Activated CD4-positive, alpha-beta T cell treated with anti-CD3 and anti-CD28 coated beads, Interleukin-2, amount 50 U/mL, for 24 hours (primary cell): ENCODE measurements around the gene EEF1A2.
A peak's percentile ranks its signal among the peaks of the same experiment; 100 is the strongest.

ENCODE experiments used
- DNase-seq, 2 donors: peaks; one replicate each; pipeline ENCODE4 v3.0.0-alpha.2; 2020; ENCODE audit warnings: low read depth in 1 of 2, low spot score in 1 of 2

The EEF1A2 gene

DNA sequence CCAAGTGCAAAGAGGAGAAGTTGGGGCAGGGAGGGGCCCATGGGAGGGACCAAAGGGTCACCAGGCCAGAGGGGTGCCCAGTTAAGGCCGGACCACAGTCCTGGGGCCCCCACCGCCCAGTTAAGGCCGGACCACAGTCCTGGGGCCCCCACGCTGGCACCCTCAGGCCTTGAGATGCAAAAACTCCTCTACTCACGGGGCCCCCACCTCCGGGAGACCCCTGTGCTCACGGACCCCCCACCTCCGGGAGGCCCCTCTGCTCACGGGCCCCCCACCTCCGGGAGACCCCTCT lies 43.4 kb downstream of the EEF1A2 start:
- no peak for DNase-seq

DNA sequence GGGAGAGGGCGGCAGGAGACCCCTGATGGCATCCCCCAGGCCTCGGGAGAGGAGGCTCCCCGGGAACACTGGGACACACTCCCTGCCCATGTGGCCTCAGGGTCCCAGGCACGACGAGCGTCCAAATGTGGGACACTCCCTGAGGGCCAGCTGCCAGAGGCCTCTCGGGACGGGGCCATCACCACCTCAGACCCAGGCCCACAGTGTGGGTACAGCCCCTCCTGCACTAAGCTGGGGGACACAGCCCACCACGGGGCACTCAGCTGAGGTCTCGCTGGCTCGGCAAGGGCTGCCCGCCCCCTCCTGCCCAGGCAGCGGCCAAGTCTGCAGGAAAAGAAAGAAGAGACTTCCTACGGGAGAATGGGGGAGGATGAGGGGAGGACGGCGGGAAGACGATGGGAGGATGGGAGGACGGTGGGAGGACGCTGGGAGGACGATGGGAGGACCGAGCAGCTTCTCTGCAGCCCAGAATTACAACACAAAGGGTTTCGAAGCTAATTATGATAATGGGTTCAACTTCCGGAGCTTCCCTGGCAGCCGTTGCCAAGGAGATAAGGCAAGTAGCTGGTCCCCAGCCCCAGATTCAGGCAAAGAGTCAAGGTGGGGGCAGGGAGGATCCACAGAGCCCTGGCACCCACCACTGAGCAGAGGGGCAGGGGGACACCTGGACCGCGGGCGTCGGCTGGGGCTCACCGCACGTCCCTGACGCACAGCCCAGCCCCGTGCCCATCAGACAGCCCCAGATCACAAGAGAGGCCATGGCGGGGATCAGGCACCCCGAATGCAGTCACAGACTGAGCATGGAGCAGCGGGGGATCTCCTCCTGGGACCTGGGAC lies 43.9 kb downstream of the EEF1A2 start:
- DNase-seq: no peak

DNA sequence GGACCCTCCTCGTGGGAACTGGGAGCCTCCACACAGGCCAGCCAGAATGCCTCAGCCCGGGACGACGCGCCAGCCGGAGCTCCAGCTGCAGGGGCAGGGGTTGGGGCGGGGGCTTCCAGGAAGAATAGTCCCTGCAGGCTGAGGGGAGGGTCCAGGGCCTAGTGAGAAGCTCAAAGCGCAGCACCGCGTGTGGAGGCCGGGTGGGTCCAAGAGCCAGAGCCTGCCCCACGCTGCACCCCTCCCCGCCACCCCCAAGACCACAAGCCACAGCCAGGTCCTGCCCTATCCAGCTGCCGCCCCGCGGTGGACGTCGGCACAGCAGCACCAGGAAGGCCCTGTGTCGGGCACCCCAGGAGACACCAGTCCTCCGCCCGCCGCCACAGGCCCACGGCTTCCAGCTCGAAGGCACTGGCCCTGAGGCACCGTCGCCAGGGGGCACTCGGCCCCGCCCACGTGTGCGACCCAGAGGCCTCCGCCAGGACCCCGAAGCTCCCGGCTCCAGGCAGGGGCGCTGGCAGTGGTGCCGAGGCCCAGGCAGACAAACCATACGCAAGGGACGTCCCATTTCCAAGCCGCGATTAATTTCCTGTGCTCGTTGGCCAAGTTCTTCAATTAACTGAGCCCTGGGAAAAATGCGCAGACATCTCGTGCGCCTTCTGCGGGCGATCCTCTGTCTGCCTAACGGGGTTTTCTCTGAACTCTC lies 45.9 kb downstream of the EEF1A2 start:
- no peak for DNase-seq

DNA sequence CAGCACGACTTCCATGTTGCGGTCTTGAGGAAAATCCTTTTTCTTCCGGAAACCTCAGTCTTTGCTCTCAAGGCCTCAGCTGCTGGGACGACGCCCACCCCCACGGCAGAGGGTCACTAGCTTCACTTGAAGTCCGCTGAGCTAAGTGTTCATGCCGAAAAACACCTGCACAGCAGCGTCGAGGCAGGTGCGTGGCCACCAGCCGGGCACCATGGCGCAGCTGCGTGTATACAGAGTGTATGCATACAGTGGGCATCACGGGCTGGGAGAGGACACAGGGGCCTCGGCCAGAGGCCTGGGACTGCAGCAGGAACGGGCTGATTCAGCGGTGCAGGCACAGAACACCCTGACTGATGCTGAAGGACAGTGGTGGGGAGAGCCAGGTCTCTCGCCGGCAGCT lies 46.5 kb downstream of the EEF1A2 start:
- no peak for DNase-seq

DNA sequence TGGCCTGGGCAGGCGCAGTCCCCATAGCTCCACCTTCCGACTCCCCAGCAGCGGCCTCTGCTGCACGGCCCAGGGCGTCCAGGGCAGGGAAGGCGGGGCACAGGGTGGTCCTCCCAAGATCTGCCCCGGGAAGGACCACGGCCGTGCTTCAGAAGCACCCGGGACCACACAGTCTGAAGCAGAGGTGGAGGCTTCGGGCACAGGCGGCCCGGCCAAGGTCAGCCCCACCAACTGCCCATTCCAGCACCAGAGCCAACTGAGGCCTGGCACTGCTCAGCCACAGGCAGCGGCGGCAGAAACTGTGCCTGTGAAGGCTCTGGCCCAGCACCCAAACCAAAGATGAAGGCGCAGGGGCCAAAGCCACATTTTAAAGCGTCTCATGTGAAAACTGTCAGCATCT lies 47.1 kb downstream of the EEF1A2 start:
- no peak for DNase-seq

DNA sequence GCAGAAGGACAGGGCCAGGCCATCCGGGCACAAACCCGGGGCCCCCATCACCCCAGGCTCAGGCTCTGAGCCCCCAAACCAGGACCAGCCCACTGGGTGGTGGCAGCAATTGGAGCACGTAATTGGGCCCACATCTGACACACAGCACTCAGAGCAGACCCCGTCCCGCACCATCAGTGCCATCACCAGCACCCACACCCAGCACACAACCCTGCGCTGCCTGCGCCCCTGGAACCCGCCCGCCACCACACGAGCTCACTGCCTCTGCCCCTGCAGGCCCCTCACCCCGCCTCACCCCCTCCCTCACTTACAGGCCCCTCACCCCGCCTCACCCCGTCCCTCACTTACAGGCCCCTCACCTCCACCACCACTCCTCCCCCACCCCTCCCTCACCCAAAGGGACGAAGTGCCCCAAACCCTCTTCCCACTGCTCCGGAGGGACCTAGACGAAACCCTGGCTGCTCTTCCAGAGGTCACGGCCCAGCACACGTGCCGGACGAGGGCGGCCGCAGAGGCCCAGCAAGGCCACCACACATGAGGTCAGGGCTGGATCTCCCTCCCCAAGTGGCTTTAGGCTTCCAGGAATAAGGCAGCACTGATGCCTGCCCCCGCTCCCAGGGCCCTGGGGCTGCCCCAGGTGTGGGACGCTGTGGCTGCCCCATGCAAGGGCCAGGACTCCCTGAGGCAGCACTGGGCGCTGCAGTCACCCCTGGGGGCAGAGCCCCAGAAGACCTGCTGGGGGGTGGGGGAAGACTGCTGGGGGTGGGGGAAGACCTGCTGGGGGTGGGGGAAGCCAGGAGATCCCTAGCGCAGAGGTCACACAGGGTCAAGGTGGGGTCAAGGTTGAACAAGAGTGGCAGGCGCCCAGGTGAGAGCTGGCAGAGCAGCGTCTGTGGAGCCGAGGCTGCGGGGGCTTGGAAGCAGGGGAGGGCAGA lies 48.8 kb downstream of the EEF1A2 start:
- no peak for DNase-seq

DNA sequence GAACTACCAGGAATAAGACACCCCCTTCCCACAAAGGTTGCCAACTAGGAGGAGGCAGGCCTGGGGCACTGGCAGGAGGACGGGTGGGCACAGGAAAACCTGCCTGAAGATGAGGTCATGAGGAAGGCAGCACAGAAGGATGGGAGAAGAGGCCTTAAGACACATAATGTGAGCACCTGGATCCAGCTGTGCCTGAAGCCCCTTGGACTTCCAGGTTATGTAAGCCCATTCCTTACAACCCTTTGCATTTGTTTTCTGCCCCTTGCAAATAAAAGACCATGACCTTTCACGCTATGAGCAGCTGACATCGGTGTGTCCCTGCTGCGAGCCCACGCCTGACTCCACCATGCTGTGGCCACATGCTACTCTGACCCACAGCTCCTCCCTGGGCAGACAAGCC lies 49.9 kb downstream of the EEF1A2 start:
- no peak for DNase-seq

DNA sequence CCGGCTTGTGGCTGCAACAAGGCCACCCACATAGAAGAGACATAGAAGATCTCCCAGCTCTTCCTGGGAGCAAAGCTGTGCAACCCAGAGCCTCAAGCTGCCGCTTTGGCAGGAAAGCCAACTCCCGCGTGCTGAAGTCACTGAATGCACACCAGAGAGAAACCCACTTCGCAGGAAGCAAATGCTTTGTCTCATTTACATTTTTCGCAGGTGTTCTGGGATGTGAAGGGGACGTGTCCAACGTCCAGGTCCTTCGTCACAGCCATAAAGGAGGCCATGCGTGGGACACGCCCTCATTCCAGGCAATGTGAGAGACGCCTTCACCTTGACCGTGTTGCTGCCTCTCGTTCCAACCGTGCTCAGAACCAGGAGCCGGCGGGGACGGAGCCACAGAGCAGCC lies 50.9 kb downstream of the EEF1A2 start:
- no peak for DNase-seq

DNA sequence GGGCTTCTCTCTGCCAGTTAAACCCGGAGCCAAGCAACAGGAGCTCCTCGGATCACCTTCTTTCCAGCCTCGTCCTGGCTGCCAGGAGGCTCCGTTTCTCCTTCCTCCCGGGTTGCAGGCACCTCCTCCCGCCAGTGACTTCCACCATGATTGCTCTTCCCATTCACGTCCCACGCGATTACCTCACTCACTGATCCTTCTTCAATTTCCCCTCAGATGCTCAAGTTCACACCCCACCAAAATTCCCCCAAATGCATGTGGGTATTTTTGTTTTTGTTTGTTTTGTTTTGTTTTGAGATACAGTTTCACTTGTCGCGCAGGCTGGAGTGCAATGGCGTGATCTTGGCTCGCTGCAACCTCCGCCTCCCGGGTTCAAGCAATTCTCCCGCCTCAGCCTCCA lies 51.6 kb downstream of the EEF1A2 start:
- DNase-seq: no peak

DNA sequence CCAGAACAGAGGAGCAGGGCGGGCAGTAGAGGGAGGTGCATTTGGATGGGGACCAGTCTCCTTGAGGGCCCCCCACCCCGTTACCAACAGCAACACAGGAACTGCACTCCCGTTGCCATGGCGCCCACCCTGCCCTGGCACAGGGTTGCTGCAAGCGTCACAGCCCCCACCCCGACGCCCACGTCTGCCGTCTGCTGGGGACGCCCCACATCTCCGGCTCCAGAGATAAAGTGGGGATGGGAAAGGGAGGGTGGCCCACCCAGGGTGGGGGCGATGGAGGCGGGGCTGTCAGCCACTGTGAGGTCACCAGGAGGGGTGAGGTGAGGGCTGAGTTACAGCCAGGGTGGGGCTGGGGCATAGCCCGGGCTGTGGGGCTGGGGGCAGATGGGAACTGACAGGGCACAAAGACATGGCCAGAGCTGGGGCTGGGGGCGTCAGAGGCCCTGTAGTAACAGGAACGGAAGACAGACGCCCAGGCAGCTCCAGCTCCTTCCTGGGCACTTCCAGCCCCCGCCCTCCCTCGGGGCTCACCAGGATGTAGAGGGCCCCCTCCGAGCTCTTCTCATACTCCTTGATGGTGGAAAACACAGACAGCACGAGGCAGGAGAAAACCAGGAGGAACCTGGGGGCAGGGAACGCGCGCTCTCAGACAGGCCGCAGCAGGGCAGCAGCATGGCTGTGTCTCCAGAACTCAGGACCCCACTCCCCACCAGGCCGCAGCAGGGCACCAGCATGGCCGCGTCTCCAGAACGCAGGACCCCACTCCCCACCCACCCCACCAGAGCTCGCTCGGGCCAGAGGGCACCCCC lies 52.5 kb downstream of the EEF1A2 start:
- no peak for DNase-seq

DNA sequence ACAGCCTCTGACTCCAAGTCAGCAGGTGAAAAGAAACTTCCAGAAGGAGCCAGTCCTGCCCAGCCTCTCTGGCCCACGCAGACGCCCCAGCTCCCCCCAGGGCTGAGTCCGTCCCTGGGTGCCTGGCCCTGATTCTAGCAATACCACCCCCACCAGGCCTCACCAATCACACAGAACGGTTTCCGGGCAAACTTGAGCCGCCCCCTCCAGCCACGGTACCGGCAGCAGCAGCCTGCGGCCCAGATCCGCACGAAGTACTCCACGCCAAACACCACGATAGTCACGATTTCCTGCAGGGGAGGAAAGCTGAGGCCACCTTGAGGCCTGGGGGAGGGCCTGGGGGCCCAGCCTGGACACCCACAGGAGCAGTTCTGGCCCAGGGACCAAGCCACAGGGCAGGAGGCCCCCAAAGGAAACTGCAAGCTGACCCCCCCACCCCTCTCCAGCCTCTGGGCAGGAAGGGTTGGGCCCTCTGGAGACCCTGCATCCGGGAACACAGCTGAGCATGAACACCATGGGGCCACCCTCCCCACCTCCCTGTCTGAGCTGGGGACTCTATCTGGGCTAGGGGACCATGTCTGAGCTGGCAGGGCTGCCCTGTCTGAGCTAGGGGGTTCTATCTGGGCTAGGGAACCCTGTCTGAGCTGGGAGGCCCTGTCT lies 53.7 kb downstream of the EEF1A2 start:
- DNase-seq: no peak

DNA sequence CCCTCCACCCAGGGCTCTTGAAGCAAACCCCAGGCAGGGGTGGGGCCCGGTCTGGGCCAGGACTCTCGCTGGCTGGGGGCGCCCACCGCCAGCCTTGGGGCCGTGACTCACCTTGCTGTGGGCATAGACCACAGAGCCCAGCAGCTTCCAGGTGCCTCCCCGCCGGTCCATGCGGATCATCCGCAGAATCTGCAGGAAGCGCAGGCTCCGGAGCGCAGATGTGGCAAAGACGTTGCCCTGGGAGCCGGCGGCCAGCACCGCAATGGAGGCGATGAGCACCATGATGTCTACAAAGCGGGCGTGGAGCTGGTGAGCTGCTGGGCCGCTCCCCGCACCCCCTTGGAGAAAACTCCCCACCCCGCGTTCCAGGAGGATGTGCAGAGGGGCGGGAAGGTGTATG lies 54.3 kb downstream of the EEF1A2 start:
- no peak for DNase-seq

DNA sequence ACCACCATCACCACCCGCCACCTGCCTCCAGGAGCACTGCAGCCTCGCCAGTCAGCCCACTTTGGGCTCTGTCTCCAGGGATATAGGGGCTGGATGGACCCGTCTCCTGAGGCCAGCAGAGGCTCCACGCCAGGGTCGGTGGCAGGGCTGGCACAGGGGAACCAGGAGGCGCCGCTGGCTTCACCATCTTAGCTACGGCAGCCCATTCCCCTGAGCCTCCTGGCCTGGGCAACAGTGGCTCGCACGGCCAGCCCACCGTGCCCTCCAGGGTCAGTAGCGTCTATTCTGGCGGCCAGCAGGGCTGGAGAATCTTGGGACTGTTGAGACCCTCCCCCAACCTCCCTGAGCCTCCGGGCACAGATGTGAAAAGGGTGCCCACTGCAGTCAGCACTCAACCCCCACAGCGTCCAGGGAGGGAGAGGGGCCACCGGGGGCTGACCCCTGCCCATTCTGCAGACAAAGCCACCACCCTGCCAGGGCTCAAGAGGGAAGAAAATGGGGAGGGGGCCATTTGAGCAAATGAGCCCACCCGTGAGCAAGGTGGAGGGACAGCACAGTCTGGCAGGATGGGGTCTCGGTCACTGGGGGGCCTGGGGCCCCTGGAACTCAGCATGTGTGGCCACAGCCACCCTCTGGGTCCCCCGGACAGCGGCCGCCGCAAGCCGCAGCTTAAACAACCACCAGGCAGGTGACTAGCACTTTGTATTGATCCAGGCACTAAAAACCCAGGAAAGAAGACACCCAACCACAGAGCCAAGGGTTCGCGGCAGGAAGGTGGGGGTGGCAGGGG lies 55.1 kb downstream of the EEF1A2 start:
- no peak for DNase-seq

DNA sequence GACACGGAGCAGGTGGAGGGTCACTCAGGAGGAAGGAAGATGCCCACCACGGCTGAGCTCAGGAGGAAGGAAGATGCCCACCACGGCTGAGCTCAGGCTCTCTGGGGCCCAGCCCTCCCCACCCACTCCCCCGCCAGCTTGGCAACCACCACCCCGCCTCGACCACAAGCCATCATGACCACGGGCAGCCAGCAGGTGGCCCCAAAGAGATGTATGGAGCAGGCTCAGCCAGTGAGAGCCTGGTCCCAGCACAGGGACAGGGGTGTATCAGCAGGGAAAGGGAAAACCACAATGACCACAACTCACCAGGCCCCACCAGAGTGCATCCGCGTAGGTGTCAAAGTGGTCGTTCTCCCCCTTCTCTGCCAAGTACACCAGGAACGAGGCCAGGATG lies 56.8 kb downstream of the EEF1A2 start:
- DNase-seq: peak in 1 of 2 donors; percentile 30

DNA sequence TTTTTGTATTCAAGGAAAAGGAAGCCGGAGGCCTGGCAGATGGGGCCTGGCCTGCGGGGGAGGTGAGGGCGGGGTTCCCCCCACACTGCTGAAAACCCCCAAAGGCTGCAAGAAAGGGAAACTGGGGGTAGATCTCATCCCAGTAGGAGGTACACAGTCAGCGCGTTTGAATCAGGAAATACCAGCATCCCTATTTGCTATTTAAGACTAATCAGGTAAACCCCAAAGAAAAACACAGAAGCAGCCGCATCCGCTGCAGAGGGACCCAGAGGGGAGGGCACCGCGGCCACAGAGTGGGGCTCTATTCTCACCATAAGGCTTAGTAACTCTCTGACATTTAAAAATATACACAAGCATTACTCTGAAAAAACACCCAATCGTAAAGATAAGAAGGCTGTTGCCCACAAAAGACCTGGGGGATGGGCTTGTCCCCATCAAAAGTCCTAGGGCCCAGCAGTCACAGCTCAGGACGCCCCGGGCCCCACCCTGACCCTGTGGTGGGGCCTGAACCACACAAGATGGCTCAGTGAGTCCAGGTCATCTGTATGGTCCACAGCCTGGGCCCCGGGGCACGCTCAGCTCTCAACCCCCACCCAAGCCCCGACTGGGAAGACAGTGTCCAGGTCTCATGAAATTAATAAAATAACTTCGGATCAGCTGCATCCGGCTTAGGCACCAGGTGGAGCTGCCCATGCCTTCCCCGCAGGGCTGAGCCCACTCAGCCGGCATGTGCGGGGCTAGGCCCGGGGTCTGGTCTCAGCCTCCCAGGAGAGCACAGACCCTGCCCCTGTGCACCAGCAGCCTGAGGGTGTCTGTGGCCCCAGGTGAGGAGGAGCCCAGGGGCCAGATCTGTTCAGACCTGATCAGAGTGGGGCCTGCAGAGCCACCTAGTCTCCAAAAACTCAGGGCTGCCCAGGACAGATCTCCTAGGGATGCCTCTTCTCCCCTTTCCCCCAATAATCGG lies 57.5 kb downstream of the EEF1A2 start:
- DNase-seq: no peak

DNA sequence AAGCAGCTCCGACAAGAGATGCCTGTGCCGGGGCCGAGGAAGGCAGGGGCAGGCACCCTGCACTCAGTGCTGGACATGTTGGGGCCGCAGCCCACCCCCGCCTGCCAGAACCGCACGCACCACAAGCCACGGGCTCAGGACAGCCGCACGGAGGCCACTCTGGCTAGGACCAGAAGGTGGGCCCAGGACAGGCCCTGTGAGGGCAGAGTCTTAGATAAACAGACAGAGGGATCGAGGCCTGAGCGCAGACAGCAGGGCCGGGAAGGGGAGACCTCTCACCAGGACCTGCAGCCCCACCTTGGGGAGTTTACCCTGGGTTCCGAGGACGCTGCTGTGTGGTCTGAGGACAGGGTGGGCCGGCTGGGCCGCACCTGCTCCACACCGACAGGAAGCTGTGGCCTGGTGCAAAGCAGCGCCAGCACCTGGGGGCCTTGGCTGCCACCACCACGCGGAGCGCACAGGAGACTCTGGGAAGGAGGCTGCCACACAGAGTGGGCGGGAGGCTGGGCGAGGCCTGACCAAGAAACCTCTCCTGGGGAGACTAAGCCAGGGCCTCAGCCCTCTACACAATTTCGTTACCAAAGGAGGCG lies 58.4 kb downstream of the EEF1A2 start:
- no peak for DNase-seq

DNA sequence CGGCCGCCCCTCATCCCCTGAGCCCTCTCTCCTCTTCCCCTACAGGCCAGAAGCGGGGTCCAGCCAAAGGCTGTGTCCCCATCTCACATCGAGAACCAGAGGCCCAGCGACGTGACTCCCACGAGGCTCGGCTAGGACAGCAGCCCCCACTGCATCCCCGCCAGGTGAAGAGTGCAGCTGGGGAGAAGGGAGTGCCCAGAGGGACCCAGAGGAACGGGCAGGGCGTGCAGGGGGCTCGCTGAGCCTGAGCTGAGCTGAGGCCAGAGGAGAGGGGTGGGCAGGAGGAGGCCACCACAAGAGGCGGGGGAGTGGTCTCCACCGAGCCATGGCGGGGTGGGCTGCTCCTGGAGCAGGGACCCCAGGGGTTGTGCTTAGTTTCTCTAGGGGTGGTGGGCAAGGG lies 59.0 kb downstream of the EEF1A2 start:
- DNase-seq: no peak

DNA sequence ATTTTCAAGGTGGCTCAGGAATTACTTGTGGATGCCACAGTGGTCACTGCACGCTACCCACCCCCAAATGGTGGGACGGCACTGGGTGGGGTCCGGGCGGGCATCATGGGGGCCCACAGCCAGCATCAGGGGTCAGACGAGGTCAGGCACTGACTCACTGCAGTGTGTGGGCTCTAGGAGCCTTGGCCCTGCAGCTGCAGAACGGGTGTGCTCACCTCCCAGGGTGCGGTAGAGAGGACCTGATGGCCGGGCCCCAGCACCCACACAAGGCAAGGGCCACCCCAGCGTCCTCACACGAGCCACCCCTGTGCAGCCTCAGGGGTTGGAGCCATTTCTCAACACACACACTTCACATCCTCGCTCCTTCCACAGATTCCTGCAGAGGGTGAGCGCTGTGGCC lies 60.8 kb downstream of the EEF1A2 start:
- no peak for DNase-seq
